ENCODE measurements around the gene S100A6. TPM values are rescaled to one million over a fixed set of nuclear protein-coding genes. Genes with fewer than 3 reads are reported as not detected.

Gene S100A6
- total and polyA plus RNA-seq, 2 donors (not counting 1 experiment from before 2014, with no cell fraction given): 110 to 213 TPM

DNA sequence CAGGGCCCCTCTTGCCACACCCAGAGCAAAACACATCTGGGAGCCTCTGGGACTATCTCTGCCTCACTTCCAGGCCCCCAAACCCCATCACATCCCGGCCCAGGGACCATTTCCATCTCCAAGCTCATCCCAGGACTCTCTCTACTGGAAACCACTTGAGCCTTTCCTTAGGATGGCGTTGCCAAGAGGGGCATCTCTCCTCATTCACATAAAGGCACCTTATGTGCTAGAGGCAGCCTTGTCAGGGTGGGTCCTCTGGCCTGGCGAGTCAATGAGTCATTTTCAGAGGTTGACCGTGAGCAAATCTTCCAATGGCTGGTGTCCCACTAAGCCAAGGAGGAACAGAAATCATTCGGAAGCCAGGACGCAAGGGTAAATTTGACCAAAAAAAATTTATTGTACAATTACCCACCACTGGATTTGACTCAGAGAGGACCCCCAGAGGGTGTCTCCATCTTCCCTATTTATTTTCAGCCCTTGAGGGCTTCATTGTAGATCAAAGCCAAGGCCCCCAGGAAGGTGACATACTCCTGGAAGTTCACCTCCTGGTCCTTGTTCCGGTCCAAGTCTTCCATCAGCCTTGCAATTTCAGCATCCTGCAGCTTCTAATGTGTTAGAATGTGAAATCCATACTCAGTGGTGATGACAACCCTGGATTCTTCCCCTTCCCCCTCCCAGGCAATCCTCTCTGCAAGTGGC, 1.4 kb downstream of the S100A6 start:
- ChIA-PET POLR2A (interaction anchor here (0.6 to 2.8 kb wide), 5 partner anchors 11 to 686 kb away, joined by 3 to 20 read pairs (median 5); partner anchors contain the start of genes S100A2 and S100A4), CTCF (interaction anchor here (0.9 to 10.9 kb wide), 11 partner anchors 13 to 137 kb away, joined by 3 to 189 read pairs (median 5); partner anchors contain the start of genes CHTOP, S100A2, S100A3 and S100A4)
- peak overlapping the region in 1 of 2 donors; percentile 84 for H3K27ac ChIP-seq (ENCODE audit: low read length in 2 of 2)
- Mint-ChIP-seq H3K4me3 (peak overlapping the region; percentile 95), H3K9me3 (ENCODE audit: insufficient read depth) (no peaks in the 10 kb centered on the region), H3K27ac (peak overlapping the region; percentile 96), H3K4me1 (peaks cover 41% of the 10 kb centered on the region), H3K27me3 (no peaks in the 10 kb centered on the region)
- H3K4me1 ChIP-seq (ENCODE audit: control insufficient read depth in 2 of 2, insufficient read depth in 2 of 2, low read length in 2 of 2): peaks cover 38 to 48% of the 10 kb centered on the region in 2 donors
- H3K9me3 ChIP-seq (ENCODE audit: control extremely low read depth in 1 of 3, control insufficient read depth in 2 of 3, insufficient read depth in 1 of 3, low read length in 2 of 3): no peaks in the 10 kb centered on the region
- TF ChIP-seq, protein P1, sequence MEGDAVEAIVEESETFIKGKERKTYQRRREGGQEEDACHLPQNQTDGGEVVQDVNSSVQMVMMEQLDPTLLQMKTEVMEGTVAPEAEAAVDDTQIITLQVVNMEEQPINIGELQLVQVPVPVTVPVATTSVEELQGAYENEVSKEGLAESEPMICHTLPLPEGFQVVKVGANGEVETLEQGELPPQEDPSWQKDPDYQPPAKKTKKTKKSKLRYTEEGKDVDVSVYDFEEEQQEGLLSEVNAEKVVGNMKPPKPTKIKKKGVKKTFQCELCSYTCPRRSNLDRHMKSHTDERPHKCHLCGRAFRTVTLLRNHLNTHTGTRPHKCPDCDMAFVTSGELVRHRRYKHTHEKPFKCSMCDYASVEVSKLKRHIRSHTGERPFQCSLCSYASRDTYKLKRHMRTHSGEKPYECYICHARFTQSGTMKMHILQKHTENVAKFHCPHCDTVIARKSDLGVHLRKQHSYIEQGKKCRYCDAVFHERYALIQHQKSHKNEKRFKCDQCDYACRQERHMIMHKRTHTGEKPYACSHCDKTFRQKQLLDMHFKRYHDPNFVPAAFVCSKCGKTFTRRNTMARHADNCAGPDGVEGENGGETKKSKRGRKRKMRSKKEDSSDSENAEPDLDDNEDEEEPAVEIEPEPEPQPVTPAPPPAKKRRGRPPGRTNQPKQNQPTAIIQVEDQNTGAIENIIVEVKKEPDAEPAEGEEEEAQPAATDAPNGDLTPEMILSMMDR (IDR thresholded peaks at IDR 0.05): no peak
- no peak for TF ChIP-seq EZH2 (IDR thresholded peaks at IDR 0.05; ENCODE audit: borderline replicate concordance, insufficient read depth, low read depth, low read length, poor library complexity, severe bottlenecking)
- 95% methylated on average over 6 of the region's 7 CpGs for WGBS (ENCODE audit: insufficient coverage)
- H3K36me3 ChIP-seq (replicated peaks in 1 of 2; ENCODE audit: control extremely low read depth in 1 of 2, control insufficient read depth in 1 of 2, extremely low read depth in 1 of 2, insufficient read depth in 2 of 2, low read length in 1 of 2): peaks cover 0 to 4% of the 10 kb centered on the region in 2 experiments
- peak overlapping the region in 3 of 5 experiments; percentile 75 to 95 (median 85) for H3K4me3 ChIP-seq (ENCODE audit: control extremely low read depth in 1 of 5, extremely low read depth in 1 of 5, insufficient read depth in 1 of 5, low read depth in 2 of 5, low read length in 4 of 5)
- H3K4me2 ChIP-seq (replicated peaks; ENCODE audit: low read depth, low read length, poor library complexity, severe bottlenecking): peak overlapping the region; percentile 96
- H3K79me2 ChIP-seq (ENCODE audit: control insufficient read depth, insufficient read depth, low read length): peaks cover 10% of the 10 kb centered on the region
- no peaks in the 10 kb centered on the region for H3K27me3 ChIP-seq (replicated peaks in 1 of 4; ENCODE audit: control extremely low read depth in 1 of 4, control insufficient read depth in 3 of 4, insufficient read depth in 4 of 4, low read length in 3 of 4)
- no peaks in the 10 kb centered on the region for H4K20me1 ChIP-seq (ENCODE audit: control insufficient read depth, insufficient read depth, low read length, poor library complexity, severe bottlenecking)
- no peak for ATAC-seq (ENCODE audit: low read depth)
- H3K9ac ChIP-seq (ENCODE audit: low read length): peak overlapping the region; percentile 86
- no peak overlapping the region for H2AFZ ChIP-seq (ENCODE audit: insufficient read depth, low read depth, low read length, poor library complexity, severe bottlenecking)
- intact Hi-C loops (cut with micrococcal nuclease): loop anchor here (10.0 kb wide), 2 partner anchors 100 to 140 kb away; partner anchors contain the start of genes CHTOP, ILF2 and NPR1
- DNase-seq: no peak
